Kidney (tissue), 14 donors: ENCODE results near the gene CEP250. TPM values are rescaled to one million over a fixed set of nuclear protein-coding genes. Genes with fewer than 3 reads are reported as not detected.

Source experiments
- DNase-seq, 5 donors: peaks; one replicate each; pipeline ENCODE4 v3.0.0-alpha.2; 2013 to 2020
- FAIRE-seq: peaks from 2 replicates; lab custom pipeline; 2012; peaks lifted over from hg19 to GRCh38; lab: Jason Lieb, UNC
- H3K27ac ChIP-seq, 2 donors: one replicate each; pipeline ENCODE4 v1.7.0; 2013; ENCODE audit warnings: low read depth in 2 of 2, low read length in 2 of 2, inconsistent platforms in 1 of 2
- H3K27me3 ChIP-seq: one replicate; pipeline ENCODE4 v1.7.1; 2013; ENCODE audit warnings: low read length, inconsistent platforms; ENCODE audit not compliant: control insufficient read depth, insufficient read depth
- H3K36me3 ChIP-seq, 3 donors: one replicate each; pipeline versions ENCODE4 v1.7.0 to v1.7.1; 2013; ENCODE audit warnings: low read length in 3 of 3, control low read depth in 1 of 3, inconsistent platforms in 1 of 3; ENCODE audit not compliant: insufficient read depth in 3 of 3, control insufficient read depth in 2 of 3
- H3K4me1 ChIP-seq, 3 donors: one replicate each; pipeline versions ENCODE4 v1.7.0 to v1.7.1; 2013; ENCODE audit warnings: low read length in 3 of 3, inconsistent platforms in 1 of 3, low read depth in 1 of 3; ENCODE audit not compliant: control insufficient read depth in 2 of 3, insufficient read depth in 2 of 3
- H3K4me3 ChIP-seq, 3 donors: one replicate each; pipeline versions ENCODE4 v1.7.0 to v1.8.1; 2013; ENCODE audit warnings: low read length in 3 of 3, control low read depth in 1 of 3, inconsistent platforms in 1 of 3
- H3K9ac ChIP-seq, 3 donors: one replicate each; pipeline versions ENCODE4 v1.7.0 to v1.7.1; 2013; ENCODE audit warnings: low read length in 3 of 3, control low read depth in 1 of 3, inconsistent platforms in 1 of 3
- H3K9me3 ChIP-seq, 3 donors: one replicate each; pipeline versions ENCODE4 v1.7.0 to v1.7.1; 2013; ENCODE audit warnings: low read length in 3 of 3, control low read depth in 1 of 3, inconsistent platforms in 1 of 3; ENCODE audit not compliant: control insufficient read depth in 2 of 3, insufficient read depth in 1 of 3
- intact Hi-C: fragments of 100-400 bp; cut with DNase I; formaldehyde crosslinking; loops from one replicate; pipeline ENCODE4 v1.11.1; 2022
- polyA plus RNA-seq: library from polyadenylated mRNA; stranded (reverse); fragments of 350-450 nt; fragmentation: Illumina TruSeq; extraction: RNeasy Lipid Tissue Mini Kit (QIAGEN cat#74804); gene quantifications from one replicate; pipeline ENCODE4 v1.2.3, GENCODE V29; 2014; ENCODE audit warnings: low read depth, low replicate concordance; ENCODE audit not compliant: insufficient read depth
- total RNA-seq: library from RNA; stranded (reverse); fragmentation: NEBNext Ultra II Directional; extraction: Animal tissue kit (Norgen Biotek cat#: 25700); gene quantifications from one replicate; pipeline ENCODE4 v1.2.1, GENCODE V29; 2021
- TF ChIP-seq, protein P1 (sequence below): IDR thresholded peaks from 3 replicates; pipeline ENCODE4 v1.5.1; 2012; ENCODE audit warnings: mild to moderate bottlenecking, moderate library complexity, borderline replicate concordance; ENCODE audit not compliant: insufficient read depth; ENCODE audit errors: extremely low read depth
- donor health status: control.
- donor health status: control.
- donor health status: control.
- donor health status: control.
- donor health status: control.
- donor health status: DM: yes; HTN: yes; CAD: no.
- donor health status: Normal renal cell carcinoma (clear cell type).

The CEP250 gene
- total and polyA plus RNA-seq, 2 donors from 2014 or later = 4.9 to 25.2 TPM

DNA sequence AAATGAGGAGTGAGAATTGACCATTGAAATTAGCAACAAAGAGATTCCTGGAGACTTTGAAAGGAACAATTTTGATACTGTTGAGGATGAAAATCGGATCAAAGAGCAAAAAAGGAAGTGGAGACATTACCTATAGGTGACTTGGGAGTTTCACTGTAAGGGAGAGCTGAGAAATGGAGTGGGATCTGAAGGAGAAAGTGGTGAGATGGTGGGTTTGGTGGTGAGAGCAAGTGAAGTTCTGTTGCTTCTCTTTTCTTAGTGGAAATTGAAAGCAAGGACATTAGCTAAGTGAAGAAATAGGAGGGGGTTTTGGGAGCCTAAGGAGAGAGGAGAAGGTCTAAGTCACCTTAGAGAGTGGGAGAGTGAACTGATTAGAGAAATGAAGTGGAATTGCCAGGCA lies 90.7 kb downstream of the CEP250 start:
- Histone ChIP-seq H3K27ac (no peak overlapping the region), H3K36me3 (peaks cover 2 to 30% (median 22%) of the 10 kb centered on the region in 3 donors), H3K4me1 (peaks cover 0 to 9% (median 4%) of the 10 kb centered on the region in 3 donors), H3K9ac (no peak overlapping the region), H3K27me3 (no peaks in the 10 kb centered on the region), H3K9me3 (no peaks in the 10 kb centered on the region), H3K4me3 (no peak overlapping the region)
- intact Hi-C loops = no loop called here
- no peak for DNase-seq
- FAIRE-seq = no peak
- TF ChIP-seq, protein P1, sequence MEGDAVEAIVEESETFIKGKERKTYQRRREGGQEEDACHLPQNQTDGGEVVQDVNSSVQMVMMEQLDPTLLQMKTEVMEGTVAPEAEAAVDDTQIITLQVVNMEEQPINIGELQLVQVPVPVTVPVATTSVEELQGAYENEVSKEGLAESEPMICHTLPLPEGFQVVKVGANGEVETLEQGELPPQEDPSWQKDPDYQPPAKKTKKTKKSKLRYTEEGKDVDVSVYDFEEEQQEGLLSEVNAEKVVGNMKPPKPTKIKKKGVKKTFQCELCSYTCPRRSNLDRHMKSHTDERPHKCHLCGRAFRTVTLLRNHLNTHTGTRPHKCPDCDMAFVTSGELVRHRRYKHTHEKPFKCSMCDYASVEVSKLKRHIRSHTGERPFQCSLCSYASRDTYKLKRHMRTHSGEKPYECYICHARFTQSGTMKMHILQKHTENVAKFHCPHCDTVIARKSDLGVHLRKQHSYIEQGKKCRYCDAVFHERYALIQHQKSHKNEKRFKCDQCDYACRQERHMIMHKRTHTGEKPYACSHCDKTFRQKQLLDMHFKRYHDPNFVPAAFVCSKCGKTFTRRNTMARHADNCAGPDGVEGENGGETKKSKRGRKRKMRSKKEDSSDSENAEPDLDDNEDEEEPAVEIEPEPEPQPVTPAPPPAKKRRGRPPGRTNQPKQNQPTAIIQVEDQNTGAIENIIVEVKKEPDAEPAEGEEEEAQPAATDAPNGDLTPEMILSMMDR = no peak

DNA sequence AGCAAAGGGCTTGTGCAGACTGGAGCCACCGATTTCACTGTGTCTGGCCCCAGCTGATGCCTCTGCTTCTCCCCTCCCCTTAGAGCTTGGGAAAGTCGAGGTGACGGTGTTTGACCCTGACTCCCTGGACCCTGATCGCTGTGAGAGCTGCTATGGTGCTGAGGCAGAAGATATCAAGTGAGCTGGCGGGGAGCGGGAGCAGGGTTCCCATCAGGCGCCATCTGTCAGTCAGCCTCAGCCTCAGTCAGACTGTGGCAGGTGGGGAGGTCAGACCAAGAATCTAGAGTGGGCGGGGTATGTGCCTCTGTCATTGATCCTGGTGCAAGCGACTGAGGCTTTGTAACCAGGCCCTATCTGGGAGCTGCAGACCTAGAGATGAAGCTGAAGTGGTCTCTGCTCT lies 91.9 kb downstream of the CEP250 start:
- peaks cover 6 to 42% (median 27%) of the 10 kb centered on the region in 3 donors for H3K36me3 ChIP-seq
- TF ChIP-seq, protein P1 = no peak
- FAIRE-seq (no peak), DNase-seq (no peak)
- H3K27ac ChIP-seq = no peak overlapping the region
- no peak overlapping the region for H3K9ac ChIP-seq
- no peaks in the 10 kb centered on the region for H3K9me3 ChIP-seq
- H3K4me1 ChIP-seq = peaks cover 0 to 5% (median 4%) of the 10 kb centered on the region in 3 donors
- no peaks in the 10 kb centered on the region for H3K27me3 ChIP-seq
- intact Hi-C loops = no loop called here
- H3K4me3 ChIP-seq = no peak overlapping the region

DNA sequence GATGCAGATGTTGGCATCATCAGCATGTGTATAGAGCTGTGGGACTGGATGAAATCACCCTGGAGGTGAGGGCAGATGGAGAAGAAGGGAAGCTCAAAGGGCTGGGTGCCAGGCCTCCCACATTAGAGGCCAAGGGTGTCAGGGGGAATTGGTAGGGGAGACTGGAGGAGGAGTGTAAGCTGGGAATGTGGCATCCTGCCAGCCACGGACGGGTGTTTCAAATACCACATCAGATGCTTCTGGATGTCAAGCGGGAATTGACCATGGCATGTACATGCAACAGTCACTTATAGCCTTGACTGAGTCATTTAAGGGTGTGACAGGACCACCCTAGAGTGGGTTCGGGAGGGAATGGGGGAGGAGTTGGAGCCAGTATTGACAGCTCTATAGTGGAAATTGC lies 96.1 kb downstream of the CEP250 start:
- H3K9me3 ChIP-seq = no peaks in the 10 kb centered on the region
- intact Hi-C loops = no loop called here
- peaks cover 4 to 66% (median 34%) of the 10 kb centered on the region in 3 donors for H3K36me3 ChIP-seq

More for the DNA sequence above, 96.1 kb downstream of the CEP250 start:
- no peak overlapping the region for H3K27ac ChIP-seq
- no peak for FAIRE-seq
- H3K4me3 ChIP-seq = no peak overlapping the region
- no peaks in the 10 kb centered on the region for H3K4me1 ChIP-seq
- no peak overlapping the region for H3K9ac ChIP-seq
- no peaks in the 10 kb centered on the region for H3K27me3 ChIP-seq
- TF ChIP-seq, protein P1 = no peak
- DNase-seq = no peak
